Psoas muscle (tissue), 8 donors: Measurements from ENCODE around the gene NGFR. TPM values are rescaled to one million over a fixed set of nuclear protein-coding genes. Genes with fewer than 3 reads are reported as not detected.
A peak's percentile ranks its signal among the peaks of the same experiment; 100 is the strongest.

ENCODE experiments used
- ATAC-seq, 4 donors: fragments of 200-7000 bp; cut with Tn5 transposase; one replicate each; pipeline ENCODE4 v1.9.1; 2020; ENCODE audit warnings: moderate library complexity in 3 of 4, mild to moderate bottlenecking in 2 of 4
- DNase-seq, 2 donors: peaks; one replicate each; pipeline ENCODE4 v3.0.0-alpha.2; 2020
- H3K27ac ChIP-seq: fragments of 200-600 bp; one replicate; pipeline ENCODE4 v1.8.0; 2022
- H3K27me3 ChIP-seq, 3 donors: fragments of 200-600 bp in 1 of 3; one replicate each; pipeline versions ENCODE4 v1.6.1 to v1.8.0; 2013 to 2022; ENCODE audit warnings: low read length in 2 of 3, mild to moderate bottlenecking in 2 of 3, moderate library complexity in 1 of 3; ENCODE audit not compliant: insufficient read depth in 3 of 3
- H3K36me3 ChIP-seq, 2 donors: fragments of 200-600 bp in 1 of 2; one replicate each; pipeline versions ENCODE4 v1.6.1 to v1.8.0; 2013 to 2022; ENCODE audit warnings: low read depth in 1 of 2, mild to moderate bottlenecking in 1 of 2, moderate library complexity in 1 of 2; ENCODE audit not compliant: insufficient read depth in 1 of 2
- H3K4me1 ChIP-seq: fragments of 200-600 bp; one replicate; pipeline ENCODE4 v1.8.0; 2022
- H3K4me3 ChIP-seq: fragments of 200-600 bp; one replicate; pipeline ENCODE4 v1.8.0; 2022; ENCODE audit warnings: mild to moderate bottlenecking
- H3K9me3 ChIP-seq: fragments of 200-600 bp; one replicate; pipeline ENCODE4 v1.8.0; 2022
- CTCF ChIP-seq: fragments of 200-600 bp; IDR thresholded peaks from one replicate; pipeline ENCODE4 v1.8.0; 2022; ENCODE audit warnings: antibody characterized with exemption
- WGBS, 3 donors: extraction: QIAGEN DNeasy Blood & Tissue Kit; methylation state at CpG; one replicate each; pipeline versions ENCODE4 v1.1.6 to v1.1.7; 2013; 5-methylcytosine and 5-hydroxymethylcytosine counted together
- intact Hi-C, 2 donors: fragments of 100-400 bp; cut with DNase I; formaldehyde crosslinking; loops; one replicate each; pipeline versions ENCODE4 v1.11.0 to v1.14.2; 2022
- polyA plus RNA-seq, 3 donors: library from polyadenylated mRNA; stranded (reverse); fragments of 200-250 nt; gene quantifications; one replicate each; pipeline ENCODE4 v1.2.3, GENCODE V29; 2013
- total RNA-seq, 4 donors: library from RNA; stranded (reverse); fragmentation: NEBNext Ultra II Directional in 2 of 4; extraction: Animal tissue kit (Norgen Biotek cat#: 25700) in 2 of 4; gene quantifications; one replicate each; pipeline versions ENCODE4 v1.2.1 to v1.2.4, GENCODE V29; 2021 to 2023
- donor health status: healthy with polysubstance abuse.
- donor health status: DM: no; HTN: no; CAD: no; lungs with moderate emphysema.
- donor health status: Bipolar disorder and iron deficiency.
- donor health status: healthy.
- donor health status: DM: yes; HTN: yes; CAD: no.
- donor health status: DM: no; HTN: no; CAD: no.
- donor health status: DM: no; HTN: no; CAD: no.
- donor health status: DM: yes; HTN: yes; CAD: no.

The NGFR gene
- total and polyA plus RNA-seq, 7 donors, result 0.74 to 13.5 (median 2.2) TPM

GRCh38 chr17:49496867-49497147 is 1.7 kb downstream of the NGFR start:
- TF ChIP-seq CTCF, result no peak
- no peak overlapping the region for H3K27ac ChIP-seq
- intact Hi-C loops, result loop anchor here (2.0 to 5.0 kb wide), 4 partner anchors 52 to 215 kb away; no protein-coding TSS in a partner anchor
- no peaks in the 10 kb centered on the region for H3K9me3 ChIP-seq
- H3K4me1 ChIP-seq, result peaks cover 26% of the 10 kb centered on the region
- H3K4me3 ChIP-seq, result peak overlapping the region; percentile 71
- ATAC-seq (no peak), DNase-seq (no peak)
- no peaks in the 10 kb centered on the region for H3K36me3 ChIP-seq
- 1 to 2% (median 2%) methylated on average over 13 of the region's 13 CpGs for WGBS, 3 donors
- peaks cover 0 to 69% (median 7%) of the 10 kb centered on the region in 3 donors for H3K27me3 ChIP-seq

GRCh38 chr17:49497148-49498028 is 2.3 kb downstream of the NGFR start:
- peak; percentile 66 to 84 for DNase-seq
- Histone ChIP-seq H3K4me3 (peak overlapping the region; percentile 71), H3K36me3 (no peaks in the 10 kb centered on the region), H3K27me3 (peaks cover 0 to 68% (median 7%) of the 10 kb centered on the region in 3 donors), H3K4me1 (peaks cover 26% of the 10 kb centered on the region), H3K27ac (no peak overlapping the region), H3K9me3 (no peaks in the 10 kb centered on the region)
- peak; percentile 65 to 83 (median 82) for ATAC-seq
- WGBS, 3 donors, result 0 to 1% (median 1%) methylated on average over 66 to 75 of the region's 75 CpGs
- intact Hi-C loops, result loop anchor here (2.0 to 5.0 kb wide), 4 partner anchors 51 to 215 kb away; no protein-coding TSS in a partner anchor
- TF ChIP-seq CTCF, result no peak

GRCh38 chr17:49498029-49498615 is 3.0 kb downstream of the NGFR start:
- Histone ChIP-seq H3K9me3 (no peaks in the 10 kb centered on the region), H3K4me1 (peaks cover 26% of the 10 kb centered on the region), H3K27ac (no peak overlapping the region), H3K4me3 (peak overlapping the region; percentile 71), H3K36me3 (no peaks in the 10 kb centered on the region), H3K27me3 (peaks cover 0 to 72% (median 8%) of the 10 kb centered on the region in 3 donors)
- TF ChIP-seq CTCF, result no peak
- 53 to 54% (median 53%) methylated on average over 12 of the region's 12 CpGs for WGBS, 3 donors
- intact Hi-C loops, result loop anchor here in 1 of 2 donors (5.0 kb wide), 1 partner anchor 214 kb away; no protein-coding TSS in a partner anchor
- ATAC-seq (no peak), DNase-seq (no peak)

- peaks cover 15% of the 10 kb centered on the region for H3K4me1 ChIP-seq
- WGBS, 3 donors, result 32 to 52% (median 40%) methylated on average over 3 of the region's 3 CpGs
- H3K4me3 ChIP-seq, result no peak overlapping the region
- no peak overlapping the region for H3K27ac ChIP-seq
- intact Hi-C loops, result no loop called here
- peaks cover 0 to 57% (median 4%) of the 10 kb centered on the region in 3 donors for H3K27me3 ChIP-seq
- DNase-seq, result peak in 1 of 2 donors; percentile 47
- ATAC-seq, result peak in 1 of 4 donors; percentile 26
- no peak for TF ChIP-seq CTCF
- no peaks in the 10 kb centered on the region for H3K36me3 ChIP-seq
- no peaks in the 10 kb centered on the region for H3K9me3 ChIP-seq
Observed at GRCh38 chr17:49501496-49501895, 6.4 kb downstream of the NGFR start.
